Stimulated activated effector memory CD8-positive, alpha-beta T cell treated with anti-CD3 and anti-CD28 coated beads, Interleukin-12 subunit alpha, Interleukin-12 subunit beta, amount 100 ng/mL, for 72 hours (primary cell): ENCODE data around the gene APOC3.

Experiments used
- ATAC-seq: fragments of 150-1000 bp; cut with Tn5 transposase; 2 replicates; pipeline ENCODE4 v1.10.0; 2021
- DNase-seq, 2 donors: peaks; one replicate each; pipeline ENCODE4 v3.0.0; 2021 to 2022; ENCODE audit warnings: low spot score in 2 of 2
- H3K27ac Mint-ChIP-seq: one replicate; pipeline ENCODE4 v1.8.0; 2022; ENCODE audit warnings: mild to moderate bottlenecking, mixed read lengths
- H3K36me3 Mint-ChIP-seq: one replicate; pipeline ENCODE4 v1.8.0; 2022; ENCODE audit warnings: mild to moderate bottlenecking, mixed read lengths
- H3K4me1 Mint-ChIP-seq: one replicate; pipeline ENCODE4 v1.8.0; 2022; ENCODE audit warnings: mixed read lengths
- H3K4me3 Mint-ChIP-seq: one replicate; pipeline ENCODE4 v1.8.0; 2022; ENCODE audit warnings: mild to moderate bottlenecking, mixed read lengths
- H3K9me3 Mint-ChIP-seq: one replicate; pipeline ENCODE4 v1.8.0; 2022; ENCODE audit warnings: mixed read lengths

APOC3 gene

DNA sequence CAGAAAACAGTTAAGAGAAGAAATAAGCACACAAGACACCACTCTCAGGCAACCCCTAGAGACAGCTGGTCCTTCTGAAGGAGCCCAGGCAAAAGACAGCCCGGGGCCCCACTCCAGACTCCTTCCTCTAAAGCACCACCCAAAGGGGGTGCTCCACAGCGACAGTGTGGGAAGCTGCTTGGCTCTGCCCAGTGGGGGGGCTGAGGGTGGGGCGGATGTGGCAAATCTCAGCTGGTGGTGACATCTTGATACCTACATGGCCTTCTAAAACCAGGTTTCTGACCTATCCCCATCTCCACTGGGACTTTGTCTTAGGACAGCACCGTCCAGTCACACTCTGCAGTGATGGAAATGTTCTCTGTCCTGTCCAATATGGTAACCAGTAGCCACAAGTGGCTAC is 17.9 kb downstream of the APOC3 start:
- no peak overlapping the region for H3K4me3 Mint-ChIP-seq
- peaks cover 31% of the 10 kb centered on the region for H3K4me1 Mint-ChIP-seq
- ATAC-seq (no peak), DNase-seq (no peak)
- no peak overlapping the region for H3K27ac Mint-ChIP-seq
- H3K9me3 Mint-ChIP-seq: no peaks in the 10 kb centered on the region
- H3K36me3 Mint-ChIP-seq: peaks cover 85% of the 10 kb centered on the region

DNA sequence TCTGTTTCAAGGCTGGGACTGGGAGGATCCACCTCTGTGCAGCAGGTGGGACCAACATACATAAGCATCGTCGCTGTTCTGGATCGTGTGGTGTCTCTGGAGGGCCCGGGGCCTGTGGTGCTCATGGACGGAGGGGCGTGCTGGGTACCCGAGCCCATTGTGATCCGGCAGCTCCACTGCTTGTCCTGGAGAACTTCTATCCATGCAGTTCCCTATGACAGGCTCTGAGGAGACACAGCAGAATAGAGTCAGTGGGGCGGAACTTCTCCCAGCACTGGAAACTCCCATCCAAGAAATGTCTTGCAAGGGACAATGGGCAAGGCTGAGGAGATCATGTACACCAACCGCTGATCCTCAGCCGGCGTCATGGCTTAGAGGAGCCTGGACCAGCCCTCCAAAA is 19.4 kb downstream of the APOC3 start:
- ATAC-seq (no peak), DNase-seq (no peak)
- H3K9me3 Mint-ChIP-seq: no peaks in the 10 kb centered on the region
- no peak overlapping the region for H3K4me3 Mint-ChIP-seq
- no peak overlapping the region for H3K27ac Mint-ChIP-seq
- H3K36me3 Mint-ChIP-seq: peaks cover 79% of the 10 kb centered on the region
- H3K4me1 Mint-ChIP-seq: peaks cover 45% of the 10 kb centered on the region

DNA sequence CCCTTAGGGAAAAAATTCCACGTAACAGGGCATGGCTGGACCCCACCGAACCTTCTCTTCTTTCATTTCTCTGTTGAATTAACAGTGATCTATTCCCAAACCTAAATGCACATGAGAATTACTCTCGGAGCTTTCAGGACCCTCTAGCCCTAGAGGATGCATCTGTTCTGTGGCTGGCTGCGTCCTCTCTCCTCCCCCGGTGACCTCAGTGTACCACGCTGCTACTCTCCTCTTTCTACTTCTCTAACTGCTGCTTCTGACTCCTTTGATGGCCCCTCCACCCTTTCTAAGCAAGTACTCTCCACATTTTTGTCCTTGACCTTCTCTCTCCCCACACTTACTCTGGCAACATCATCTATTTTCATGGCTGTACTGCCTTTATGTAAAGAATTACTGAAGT is 19.8 kb downstream of the APOC3 start:
- DNase-seq (no peak), ATAC-seq (no peak)
- Mint-ChIP-seq H3K9me3 (no peaks in the 10 kb centered on the region), H3K36me3 (peaks cover 78% of the 10 kb centered on the region), H3K27ac (no peak overlapping the region), H3K4me3 (no peak overlapping the region), H3K4me1 (peaks cover 50% of the 10 kb centered on the region)

DNA sequence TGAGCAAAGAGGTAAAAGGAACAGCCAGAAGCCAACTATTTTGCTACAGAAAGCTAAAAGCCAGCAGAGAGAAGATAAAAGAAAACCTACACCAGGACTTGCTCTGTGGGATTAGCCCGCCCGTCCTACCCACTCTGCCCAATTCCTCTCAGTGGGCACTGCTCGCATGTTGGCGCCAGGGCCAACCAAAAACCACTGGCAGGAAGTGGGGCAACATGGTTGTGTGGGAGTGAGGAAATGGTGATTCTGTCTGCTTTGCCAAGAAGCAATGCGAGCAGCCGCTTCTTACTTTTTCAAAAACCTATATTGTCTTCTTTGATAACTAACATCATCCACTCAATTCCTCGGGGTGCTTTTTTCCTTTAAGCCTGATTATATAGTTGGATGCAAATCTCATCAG is 21.9 kb downstream of the APOC3 start:
- peak overlapping the region; percentile 91 for H3K27ac Mint-ChIP-seq
- H3K4me1 Mint-ChIP-seq: peaks cover 68% of the 10 kb centered on the region
- no peaks in the 10 kb centered on the region for H3K9me3 Mint-ChIP-seq
- H3K4me3 Mint-ChIP-seq: peak overlapping the region; percentile 69
- DNase-seq (peak; percentile 62 to 73), ATAC-seq (peak; percentile 57)
- H3K36me3 Mint-ChIP-seq: peaks cover 75% of the 10 kb centered on the region

DNA sequence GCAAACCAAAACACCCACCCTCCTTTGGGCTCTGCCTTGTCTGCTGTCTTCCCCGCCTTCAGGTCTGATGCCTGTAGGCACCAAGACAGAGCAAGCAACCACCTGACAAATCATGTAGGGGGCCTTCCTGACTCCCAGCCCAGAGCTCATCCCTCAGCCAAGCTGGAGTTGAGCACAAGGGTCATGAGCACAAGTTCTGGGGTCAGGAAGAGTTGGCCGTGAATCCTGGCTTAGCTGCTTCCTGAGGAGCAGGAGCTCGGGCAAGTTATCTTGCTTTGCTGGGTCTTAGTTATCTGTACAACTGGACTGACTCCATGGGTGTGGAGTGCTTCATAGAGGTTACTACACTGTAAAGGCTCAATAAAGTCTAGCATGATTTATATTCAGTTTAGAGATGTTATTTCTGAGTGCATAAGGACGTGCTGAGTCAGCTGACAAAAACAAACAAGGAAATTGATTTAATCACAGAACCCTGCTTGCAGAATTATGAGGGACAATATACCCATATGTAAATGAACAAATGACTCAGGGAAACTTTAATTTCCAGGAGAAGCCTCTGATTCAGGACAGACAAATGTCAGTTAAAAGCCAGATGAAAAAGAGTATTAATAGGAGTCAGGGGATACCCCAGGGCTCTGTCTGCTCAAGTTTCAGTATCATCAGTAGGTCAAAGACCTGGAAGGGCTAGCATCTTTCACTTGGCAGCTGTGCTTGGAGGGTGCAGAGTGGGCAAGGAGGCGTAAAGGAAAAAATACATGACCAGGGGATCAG is 22.7 kb downstream of the APOC3 start:
- Mint-ChIP-seq H3K9me3 (no peaks in the 10 kb centered on the region), H3K36me3 (peaks cover 75% of the 10 kb centered on the region), H3K4me3 (peak overlapping the region; percentile 69), H3K4me1 (peaks cover 74% of the 10 kb centered on the region), H3K27ac (peak overlapping the region; percentile 91)
- ATAC-seq (peak; percentile 2), DNase-seq (peak in 1 of 2 donors; percentile 64)

DNA sequence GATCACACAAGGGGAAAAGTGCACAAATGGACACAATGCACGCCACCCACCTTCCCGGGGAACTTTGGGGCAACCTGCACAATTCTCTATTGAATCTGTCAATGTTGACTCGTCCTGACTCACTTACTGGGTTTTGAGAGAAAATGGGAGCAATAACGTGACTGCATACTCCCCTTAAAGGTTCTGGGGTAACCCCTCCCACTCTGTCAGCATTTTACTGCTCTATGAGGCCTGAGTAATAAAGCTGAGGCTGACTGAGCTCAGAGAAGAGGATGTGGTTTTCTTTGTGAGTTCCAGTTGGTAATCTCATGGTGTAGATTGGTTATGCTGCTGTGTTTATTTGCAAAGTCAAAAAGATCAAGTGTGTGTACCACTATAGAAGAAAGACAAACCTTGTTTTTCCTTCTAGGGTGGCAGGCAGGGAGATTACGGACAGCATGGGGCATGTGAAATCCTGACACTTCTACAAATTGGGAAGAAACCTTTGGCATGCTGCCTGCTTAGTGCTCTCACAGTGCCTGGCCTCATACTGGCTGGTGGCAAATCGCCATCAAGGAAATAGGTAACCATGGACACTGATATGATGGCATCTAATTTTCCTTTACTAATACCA is 23.9 kb downstream of the APOC3 start:
- Mint-ChIP-seq H3K27ac (peak overlapping the region; percentile 91), H3K36me3 (peaks cover 75% of the 10 kb centered on the region), H3K9me3 (no peaks in the 10 kb centered on the region), H3K4me3 (peak overlapping the region; percentile 69), H3K4me1 (peaks cover 74% of the 10 kb centered on the region)
- peak; percentile 96 for ATAC-seq
- DNase-seq: peak; percentile 39 to 82

DNA sequence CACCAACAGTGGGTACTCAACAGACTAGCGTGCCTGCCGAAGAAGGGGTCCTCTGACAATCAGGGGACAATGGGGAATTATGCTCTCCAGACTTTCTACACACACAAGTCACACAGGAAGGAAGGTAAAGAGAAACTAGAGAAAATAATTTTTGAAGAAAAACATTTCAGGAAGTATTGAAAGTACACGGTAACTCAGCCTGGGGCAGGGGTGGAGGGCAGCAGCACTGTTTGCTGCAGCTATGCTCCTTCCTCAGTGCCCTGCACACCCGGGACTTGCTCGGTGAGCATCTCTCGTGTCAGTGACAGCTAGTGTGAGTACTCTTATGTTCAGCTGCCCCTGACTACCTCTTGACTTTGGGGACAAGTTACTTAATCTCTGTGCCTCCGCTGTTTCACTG is 25.7 kb downstream of the APOC3 start:
- DNase-seq (no peak), ATAC-seq (no peak)
- no peaks in the 10 kb centered on the region for H3K9me3 Mint-ChIP-seq
- H3K4me3 Mint-ChIP-seq: peak overlapping the region; percentile 7
- H3K36me3 Mint-ChIP-seq: peaks cover 78% of the 10 kb centered on the region
- peak overlapping the region; percentile 91 for H3K27ac Mint-ChIP-seq
- peaks cover 63% of the 10 kb centered on the region for H3K4me1 Mint-ChIP-seq

DNA sequence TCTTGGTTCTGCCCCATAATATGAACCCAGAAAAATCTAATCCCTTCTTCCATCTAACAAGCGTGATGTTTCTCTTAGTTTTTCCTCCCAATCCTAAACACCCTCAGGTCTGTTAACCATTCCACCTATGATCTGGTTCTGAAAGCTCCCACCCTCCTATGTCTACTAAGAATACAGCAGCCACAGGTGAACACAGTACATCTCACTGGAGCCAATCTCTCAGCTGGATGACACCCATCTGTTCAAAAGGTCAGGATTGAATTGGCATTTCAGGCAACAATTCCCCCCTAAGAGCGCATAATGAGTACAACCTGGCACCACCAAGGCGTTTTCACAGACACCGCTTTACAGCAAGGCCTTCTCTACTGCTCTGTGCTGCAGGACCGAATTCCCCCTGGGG is 26.7 kb downstream of the APOC3 start:
- Mint-ChIP-seq H3K36me3 (peaks cover 88% of the 10 kb centered on the region), H3K9me3 (no peaks in the 10 kb centered on the region), H3K27ac (peak overlapping the region; percentile 91), H3K4me1 (peaks cover 59% of the 10 kb centered on the region), H3K4me3 (no peak overlapping the region)
- ATAC-seq (no peak), DNase-seq (no peak)

DNA sequence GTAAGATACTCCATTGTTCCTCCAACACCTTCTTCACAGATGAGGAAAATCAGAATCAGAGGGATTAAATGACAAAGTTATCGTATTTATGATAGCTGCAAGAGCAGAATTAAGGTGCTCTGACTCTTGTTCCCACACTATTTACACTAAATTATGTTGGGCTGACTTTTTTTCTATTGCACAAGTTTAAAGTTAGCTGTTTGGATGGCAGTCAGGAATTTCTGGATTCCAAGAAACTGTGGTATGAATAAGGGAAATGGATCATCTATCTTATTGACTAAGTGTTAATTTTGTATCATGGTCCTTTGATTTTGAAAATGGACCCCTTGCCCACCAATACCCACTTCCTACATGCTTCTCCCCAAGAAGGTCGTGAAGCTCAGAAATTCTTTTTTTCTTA is 27.6 kb downstream of the APOC3 start:
- Mint-ChIP-seq H3K4me1 (peaks cover 59% of the 10 kb centered on the region), H3K36me3 (peaks cover 89% of the 10 kb centered on the region), H3K27ac (peak overlapping the region; percentile 29), H3K9me3 (no peaks in the 10 kb centered on the region), H3K4me3 (no peak overlapping the region)
- DNase-seq (no peak), ATAC-seq (no peak)

DNA sequence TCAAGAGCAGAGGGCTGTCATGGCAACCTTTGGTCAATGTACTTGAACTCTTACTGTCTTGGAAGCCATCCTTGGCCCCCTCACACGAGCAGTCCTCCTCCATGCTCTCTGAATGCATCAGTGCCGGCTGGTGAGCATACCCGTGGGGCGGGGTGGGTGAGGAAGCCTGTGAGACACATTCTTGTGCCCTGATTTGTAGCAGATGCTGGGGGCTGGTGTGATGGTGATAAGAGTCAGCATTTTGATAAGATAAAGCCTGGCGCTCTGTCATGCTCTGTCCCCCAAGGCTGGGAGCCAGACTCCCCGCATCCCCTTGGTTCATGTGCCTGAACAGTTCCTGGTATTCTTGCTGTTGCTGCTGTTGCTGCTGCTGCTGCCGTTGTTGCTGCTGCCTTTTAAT is 28.2 kb downstream of the APOC3 start:
- Mint-ChIP-seq H3K9me3 (no peaks in the 10 kb centered on the region), H3K36me3 (peaks cover 90% of the 10 kb centered on the region), H3K4me1 (peaks cover 53% of the 10 kb centered on the region), H3K4me3 (no peak overlapping the region), H3K27ac (peak overlapping the region; percentile 74)
- ATAC-seq: no peak
- DNase-seq: no peak

DNA sequence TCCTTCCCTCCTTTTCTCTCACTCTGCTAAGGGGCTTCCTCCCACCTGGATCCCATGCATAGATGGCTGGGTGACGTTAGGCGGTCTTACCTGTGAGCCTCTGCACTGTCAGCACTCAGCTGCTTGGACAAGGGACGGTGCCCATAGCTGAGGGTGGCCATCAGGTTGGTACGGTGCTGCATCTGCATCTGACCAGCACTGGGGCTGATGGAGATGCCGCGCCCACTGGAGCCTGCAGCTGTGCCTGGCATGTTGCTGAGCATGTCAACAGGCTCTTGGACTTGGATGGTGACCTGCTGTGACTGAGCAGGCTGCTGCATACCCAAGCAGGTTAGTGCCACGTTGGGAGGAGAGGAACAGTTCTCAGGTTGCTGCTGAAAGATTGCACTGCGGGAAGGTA is 29.5 kb downstream of the APOC3 start:
- no peak for ATAC-seq
- Mint-ChIP-seq H3K27ac (peak overlapping the region; percentile 74), H3K36me3 (peaks cover 96% of the 10 kb centered on the region)

DNA sequence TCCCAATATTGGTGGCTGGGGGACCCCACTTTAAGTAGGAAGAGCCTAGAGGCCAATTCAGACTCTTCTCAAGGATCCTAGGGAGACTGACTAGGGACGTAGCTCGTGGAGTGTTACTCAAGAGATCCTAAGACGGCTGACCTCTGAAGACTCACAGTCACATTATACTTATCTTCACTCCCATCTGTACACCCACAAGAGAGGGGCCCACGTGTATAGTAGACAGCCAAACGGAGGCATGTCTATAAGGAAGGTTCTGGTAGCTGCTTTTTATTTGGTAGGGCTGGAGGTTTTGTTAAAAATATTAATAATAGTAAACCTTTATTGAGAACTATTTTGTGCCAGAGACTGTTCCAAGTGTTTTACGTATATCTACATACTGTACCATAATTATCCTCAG is 30.6 kb downstream of the APOC3 start:
- H3K4me3 Mint-ChIP-seq: no peak overlapping the region
- ATAC-seq (no peak), DNase-seq (no peak)
- peaks cover 100% of the 10 kb centered on the region for H3K36me3 Mint-ChIP-seq
- no peak overlapping the region for H3K27ac Mint-ChIP-seq
- H3K9me3 Mint-ChIP-seq: no peaks in the 10 kb centered on the region
- peaks cover 32% of the 10 kb centered on the region for H3K4me1 Mint-ChIP-seq

More for the DNA sequence above, 29.5 kb downstream of the APOC3 start:
- no peak for DNase-seq
- peaks cover 40% of the 10 kb centered on the region for H3K4me1 Mint-ChIP-seq
- H3K9me3 Mint-ChIP-seq: no peaks in the 10 kb centered on the region
- no peak overlapping the region for H3K4me3 Mint-ChIP-seq

DNA sequence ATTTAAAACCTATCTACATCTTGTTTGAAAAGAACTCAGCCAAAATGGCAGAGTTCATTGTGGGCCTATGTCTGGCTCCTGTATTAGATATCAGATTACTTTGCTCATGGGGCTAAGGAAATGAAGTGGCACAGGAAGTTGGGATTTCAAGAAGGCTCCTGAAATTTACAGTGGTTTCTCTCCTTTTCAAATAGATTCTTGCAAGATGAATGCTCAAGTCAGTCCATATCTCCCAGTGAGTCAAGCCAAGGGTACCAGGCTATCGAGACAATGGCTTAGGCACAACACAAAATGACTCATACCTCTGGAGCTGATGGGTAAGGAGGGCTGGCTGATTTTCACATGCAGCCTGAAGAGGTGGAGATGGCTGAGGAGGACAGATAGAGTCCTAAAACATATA is 31.8 kb downstream of the APOC3 start:
- DNase-seq (no peak), ATAC-seq (peak; percentile 75)
- Mint-ChIP-seq H3K27ac (peak overlapping the region; percentile 83), H3K36me3 (peaks cover 100% of the 10 kb centered on the region), H3K4me1 (peaks cover 20% of the 10 kb centered on the region), H3K9me3 (no peaks in the 10 kb centered on the region), H3K4me3 (no peak overlapping the region)

DNA sequence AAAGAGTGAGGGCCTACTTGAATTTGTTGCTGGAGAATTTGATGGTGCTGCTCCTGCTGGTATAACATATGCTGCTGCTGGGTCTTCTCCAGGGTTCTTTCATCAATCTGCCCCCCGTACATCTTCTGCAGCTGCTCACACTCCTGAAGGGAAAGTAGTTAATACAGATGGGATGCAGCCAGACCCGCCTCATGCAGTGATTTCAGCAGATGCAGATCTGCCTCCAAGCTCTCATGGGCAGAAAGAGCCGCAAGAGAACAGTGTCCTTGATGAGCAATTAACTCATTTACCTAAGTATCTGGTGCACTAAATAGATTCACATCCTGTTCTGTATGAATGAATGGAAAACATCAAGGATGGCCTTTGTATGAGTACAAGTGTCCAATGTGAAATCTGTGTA is 32.5 kb downstream of the APOC3 start:
- H3K4me1 Mint-ChIP-seq: peaks cover 13% of the 10 kb centered on the region
- H3K4me3 Mint-ChIP-seq: no peak overlapping the region
- peak overlapping the region; percentile 83 for H3K27ac Mint-ChIP-seq
- ATAC-seq: no peak
- no peak for DNase-seq
- H3K9me3 Mint-ChIP-seq: no peaks in the 10 kb centered on the region
- H3K36me3 Mint-ChIP-seq: peaks cover 100% of the 10 kb centered on the region

DNA sequence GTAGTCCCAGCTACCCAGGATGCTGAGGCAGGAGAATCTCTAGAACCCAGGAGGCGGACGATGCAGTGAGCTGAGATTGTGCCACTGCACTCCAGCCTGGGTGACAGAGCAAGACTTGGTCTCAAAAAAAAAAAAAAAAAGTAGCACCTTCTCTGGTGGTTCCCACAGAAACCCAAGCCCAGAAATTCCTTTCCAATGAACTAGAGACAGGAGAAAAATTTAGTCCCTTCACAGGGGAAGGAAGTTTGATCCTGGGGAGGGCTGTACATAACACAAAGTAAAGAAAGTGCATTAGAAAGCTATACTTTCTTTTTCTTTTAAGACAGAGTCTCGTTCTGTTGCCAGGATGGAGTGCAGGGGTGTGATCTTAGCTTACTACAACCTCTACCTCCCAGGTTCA is 33.2 kb downstream of the APOC3 start:
- no peak overlapping the region for H3K27ac Mint-ChIP-seq
- H3K4me1 Mint-ChIP-seq: peaks cover 13% of the 10 kb centered on the region
- ATAC-seq (no peak), DNase-seq (no peak)
- no peaks in the 10 kb centered on the region for H3K9me3 Mint-ChIP-seq
- H3K4me3 Mint-ChIP-seq: no peak overlapping the region
- H3K36me3 Mint-ChIP-seq: peaks cover 100% of the 10 kb centered on the region

DNA sequence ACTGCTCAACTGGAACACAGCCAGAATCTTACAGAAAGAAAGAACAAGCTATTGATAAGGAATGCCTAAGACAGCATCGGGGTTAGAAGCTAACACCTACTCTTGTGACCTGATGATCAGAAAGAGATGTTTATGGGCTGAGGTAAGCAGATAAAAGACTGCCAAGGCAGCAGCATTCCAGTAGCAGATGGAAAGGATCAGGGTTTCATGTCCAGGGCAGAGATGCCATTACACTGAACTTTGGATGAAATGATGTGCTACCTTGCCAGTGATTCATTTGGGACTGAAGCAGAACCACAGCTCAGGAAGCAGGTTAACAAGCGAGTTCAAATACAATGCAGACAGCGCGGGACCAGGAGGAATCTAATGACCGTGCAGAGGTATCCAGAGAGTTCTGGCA is 34.8 kb downstream of the APOC3 start:
- H3K4me3 Mint-ChIP-seq: no peak overlapping the region
- H3K36me3 Mint-ChIP-seq: peaks cover 97% of the 10 kb centered on the region
- DNase-seq: no peak
- peak overlapping the region; percentile 62 for H3K27ac Mint-ChIP-seq
- no peak for ATAC-seq
- peaks cover 13% of the 10 kb centered on the region for H3K4me1 Mint-ChIP-seq
- no peaks in the 10 kb centered on the region for H3K9me3 Mint-ChIP-seq
